Measurements from ENCODE around the gene MIPEP.

Gene MIPEP

DNA sequence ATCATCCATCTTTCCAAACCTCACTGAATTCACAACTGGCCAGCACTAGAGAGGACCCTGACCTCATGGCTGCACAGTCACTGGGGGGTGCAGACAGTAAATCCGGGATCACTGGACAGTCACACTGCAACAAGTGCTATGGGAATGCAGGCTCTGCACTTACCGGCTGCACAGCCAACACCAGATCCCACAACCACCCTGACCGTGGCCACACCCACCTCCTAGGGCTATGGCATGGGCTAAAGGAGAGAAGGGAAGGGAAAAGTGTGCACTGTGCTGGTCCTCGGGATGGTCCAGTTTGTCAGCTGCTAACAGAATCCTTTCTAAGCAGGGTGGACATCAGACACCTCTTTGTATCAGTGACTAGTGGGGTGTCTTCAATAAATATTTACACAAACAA, 118.2 kb downstream of the MIPEP start:
- no peak overlapping the region for H3K4me3 ChIP-seq (ENCODE audit: low read depth, low read length)
- TF ChIP-seq, protein P1, sequence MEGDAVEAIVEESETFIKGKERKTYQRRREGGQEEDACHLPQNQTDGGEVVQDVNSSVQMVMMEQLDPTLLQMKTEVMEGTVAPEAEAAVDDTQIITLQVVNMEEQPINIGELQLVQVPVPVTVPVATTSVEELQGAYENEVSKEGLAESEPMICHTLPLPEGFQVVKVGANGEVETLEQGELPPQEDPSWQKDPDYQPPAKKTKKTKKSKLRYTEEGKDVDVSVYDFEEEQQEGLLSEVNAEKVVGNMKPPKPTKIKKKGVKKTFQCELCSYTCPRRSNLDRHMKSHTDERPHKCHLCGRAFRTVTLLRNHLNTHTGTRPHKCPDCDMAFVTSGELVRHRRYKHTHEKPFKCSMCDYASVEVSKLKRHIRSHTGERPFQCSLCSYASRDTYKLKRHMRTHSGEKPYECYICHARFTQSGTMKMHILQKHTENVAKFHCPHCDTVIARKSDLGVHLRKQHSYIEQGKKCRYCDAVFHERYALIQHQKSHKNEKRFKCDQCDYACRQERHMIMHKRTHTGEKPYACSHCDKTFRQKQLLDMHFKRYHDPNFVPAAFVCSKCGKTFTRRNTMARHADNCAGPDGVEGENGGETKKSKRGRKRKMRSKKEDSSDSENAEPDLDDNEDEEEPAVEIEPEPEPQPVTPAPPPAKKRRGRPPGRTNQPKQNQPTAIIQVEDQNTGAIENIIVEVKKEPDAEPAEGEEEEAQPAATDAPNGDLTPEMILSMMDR (IDR thresholded peaks at IDR 0.05; ENCODE audit: control insufficient read depth, extremely low read depth, insufficient read depth), result no peak
- DNase-seq (ENCODE audit: low read depth), result no peak

DNA sequence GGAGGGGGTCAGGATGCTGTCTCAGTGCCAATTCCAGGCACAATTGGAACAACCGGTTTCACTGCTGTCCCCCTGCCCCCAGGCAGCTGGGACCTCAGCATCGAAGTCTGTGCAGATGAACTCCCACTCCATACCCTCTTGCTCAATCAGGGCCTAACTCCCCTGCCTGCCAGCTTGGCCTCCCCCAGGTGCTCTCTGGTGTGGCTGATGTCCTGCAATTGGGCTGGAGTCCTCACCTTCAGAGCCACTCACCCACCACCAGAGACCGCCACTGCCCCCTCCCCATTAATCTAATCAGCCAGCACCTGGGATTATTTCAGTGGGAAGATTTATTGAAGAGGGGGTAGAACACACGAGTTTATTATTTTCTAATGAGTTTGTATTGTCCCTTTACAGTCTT, 118.8 kb downstream of the MIPEP start:
- DNase-seq (ENCODE audit: low read depth), result no peak
- no peak overlapping the region for H3K4me3 ChIP-seq (ENCODE audit: low read depth, low read length)
- TF ChIP-seq, protein P1 (IDR thresholded peaks at IDR 0.05; ENCODE audit: control insufficient read depth, extremely low read depth, insufficient read depth), result no peak

DNA sequence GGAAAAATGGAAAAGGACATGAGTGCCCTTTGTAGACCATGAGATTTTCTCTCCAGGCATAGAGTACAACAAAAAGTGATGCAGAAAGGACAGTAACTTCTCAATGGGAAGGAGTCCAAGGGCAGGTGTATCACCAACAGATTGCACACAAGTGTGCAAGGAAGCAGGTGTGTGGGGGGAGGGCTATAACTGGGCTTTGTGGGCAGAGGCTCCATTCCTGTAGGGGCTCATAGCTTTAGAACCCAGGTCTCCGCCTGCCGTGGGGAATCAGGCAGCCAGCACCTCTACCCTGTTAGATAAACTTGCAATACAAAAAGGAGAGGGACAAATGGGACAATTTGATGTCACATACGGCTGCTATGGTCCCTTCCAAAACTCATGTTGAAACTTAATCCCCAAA, 119.8 kb downstream of the MIPEP start:
- DNase-seq (ENCODE audit: low read depth), result no peak
- H3K4me3 ChIP-seq (ENCODE audit: low read depth, low read length), result no peak overlapping the region
- TF ChIP-seq, protein P1 (IDR thresholded peaks at IDR 0.05; ENCODE audit: control insufficient read depth, extremely low read depth, insufficient read depth), result no peak

GRCh38 chr13:23767838-23768237, 121.4 kb downstream of the MIPEP start:
- TF ChIP-seq, protein P1 (IDR thresholded peaks at IDR 0.05; ENCODE audit: control insufficient read depth, extremely low read depth, insufficient read depth), result no peak
- DNase-seq (ENCODE audit: low read depth), result no peak
- no peak overlapping the region for H3K4me3 ChIP-seq (ENCODE audit: low read depth, low read length)

- no peak for DNase-seq (ENCODE audit: low read depth)
- H3K4me3 ChIP-seq (ENCODE audit: low read depth, low read length), result no peak overlapping the region
- TF ChIP-seq, protein P1 (IDR thresholded peaks at IDR 0.05; ENCODE audit: control insufficient read depth, extremely low read depth, insufficient read depth), result no peak
Measured at GRCh38 chr13:23766939-23767338, 122.3 kb downstream of the MIPEP start.

- no peak overlapping the region for H3K4me3 ChIP-seq (ENCODE audit: low read depth, low read length)
- DNase-seq (ENCODE audit: low read depth), result no peak
- TF ChIP-seq, protein P1 (IDR thresholded peaks at IDR 0.05; ENCODE audit: control insufficient read depth, extremely low read depth, insufficient read depth), result no peak
Measured at GRCh38 chr13:23766283-23766682, 122.9 kb downstream of the MIPEP start.

- TF ChIP-seq, protein P1 (IDR thresholded peaks at IDR 0.05; ENCODE audit: control insufficient read depth, extremely low read depth, insufficient read depth), result no peak
- H3K4me3 ChIP-seq (ENCODE audit: low read depth, low read length), result no peak overlapping the region
- no peak for DNase-seq (ENCODE audit: low read depth)
Measured at GRCh38 chr13:23765531-23765930, 123.7 kb downstream of the MIPEP start.

Data from LNCaP clone FGC (cell line).